HG03139 (cell line): ENCODE measurements around the gene COL1A2.

Source experiments
- ATAC-seq: cut with Tn5 transposase; IDR thresholded peaks from one replicate; pipeline ENCODE4 v1.9.1; 2021; ENCODE audit not compliant: unreplicated experiment

COL1A2 gene

DNA sequence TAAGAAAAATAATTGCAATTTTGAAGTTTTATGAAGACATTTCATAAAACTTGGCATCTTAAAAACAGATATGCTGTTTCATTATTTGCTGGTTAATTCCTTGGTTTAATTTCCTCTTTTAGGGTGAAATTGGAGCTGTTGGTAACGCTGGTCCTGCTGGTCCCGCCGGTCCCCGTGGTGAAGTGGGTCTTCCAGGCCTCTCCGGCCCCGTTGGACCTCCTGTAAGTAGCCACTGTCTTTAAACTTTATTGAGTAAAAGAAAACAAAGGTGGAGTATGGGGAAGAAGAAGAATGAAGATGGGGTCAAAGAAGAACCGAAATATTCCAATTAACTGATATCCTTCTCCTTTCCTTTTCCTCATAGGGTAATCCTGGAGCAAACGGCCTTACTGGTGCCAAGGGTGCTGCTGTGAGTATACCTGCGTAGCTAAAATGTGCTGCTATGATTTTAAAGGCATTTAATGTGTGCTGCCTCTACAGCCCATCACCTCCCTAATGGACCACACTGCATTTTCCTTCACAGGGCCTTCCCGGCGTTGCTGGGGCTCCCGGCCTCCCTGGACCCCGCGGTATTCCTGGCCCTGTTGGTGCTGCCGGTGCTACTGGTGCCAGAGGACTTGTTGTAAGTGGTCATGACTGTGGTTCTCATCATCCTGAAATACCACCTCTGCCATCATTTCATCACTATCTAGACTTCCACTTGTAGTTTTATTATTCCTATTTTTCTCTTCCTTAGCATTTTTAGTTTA, 14.7 kb downstream of the COL1A2 start:
- ATAC-seq: no peak

- no peak for ATAC-seq
Measured at GRCh38 chr7:94410413-94411187, 15.9 kb downstream of the COL1A2 start.

- ATAC-seq: no peak
Measured at GRCh38 chr7:94411188-94411466, 16.4 kb downstream of the COL1A2 start.

GRCh38 chr7:94412762-94413322, 18.1 kb downstream of the COL1A2 start:
- no peak for ATAC-seq

DNA sequence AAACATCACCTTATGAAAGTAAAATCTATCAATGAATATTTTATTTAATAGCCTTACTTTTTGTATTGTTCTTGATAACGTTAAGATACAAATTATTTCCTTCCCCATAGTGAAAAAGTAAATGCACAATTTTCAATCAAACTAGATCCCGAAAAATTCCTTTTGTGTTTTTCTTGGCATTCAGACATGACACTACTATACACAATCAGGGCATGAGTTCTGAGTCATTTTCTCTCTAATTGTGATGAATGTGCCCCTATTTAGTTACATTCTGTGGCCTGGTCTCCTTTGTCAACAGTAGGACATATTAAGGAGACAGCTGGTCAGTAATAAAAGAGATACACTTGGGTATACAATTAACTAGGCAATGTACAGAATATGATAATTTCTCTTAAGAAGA, 19.8 kb downstream of the COL1A2 start:
- ATAC-seq: no peak

DNA sequence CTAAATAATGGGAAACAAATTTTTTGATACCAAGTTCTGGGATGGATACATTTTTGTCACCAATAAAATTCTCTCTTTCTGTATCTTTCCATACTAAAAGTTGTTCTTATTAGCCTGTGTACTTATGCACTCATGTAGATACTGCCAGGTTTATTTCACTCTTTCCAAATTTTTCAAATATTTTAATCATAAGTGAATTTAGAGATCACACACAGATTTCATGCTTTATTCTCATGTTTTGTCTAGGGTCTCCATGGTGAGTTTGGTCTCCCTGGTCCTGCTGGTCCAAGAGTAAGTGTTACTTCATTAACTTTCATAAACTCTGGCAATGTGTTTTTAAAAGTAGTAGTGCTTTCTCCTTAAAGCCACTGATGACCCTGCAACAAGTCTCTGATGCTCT, 20.3 kb downstream of the COL1A2 start:
- no peak for ATAC-seq

DNA sequence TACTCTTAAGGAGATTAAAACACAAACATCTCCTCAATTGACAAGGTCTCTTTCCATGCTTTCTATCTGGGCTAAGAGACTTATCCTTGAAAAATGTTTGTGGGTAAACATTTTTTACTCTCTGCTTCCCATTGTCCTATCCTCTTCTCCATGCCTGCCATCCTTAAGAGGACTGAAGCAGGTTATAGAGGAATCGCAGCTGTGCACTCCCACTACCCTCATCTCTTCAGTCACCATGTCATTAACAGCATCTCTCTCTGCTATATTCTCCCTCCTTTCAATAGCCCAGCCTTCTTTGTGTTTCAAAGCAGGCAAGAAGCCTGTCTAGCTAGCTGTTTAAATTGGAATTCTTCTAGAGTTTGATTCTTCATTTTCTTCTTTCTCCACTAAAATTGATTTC, 22.6 kb downstream of the COL1A2 start:
- ATAC-seq: no peak

DNA sequence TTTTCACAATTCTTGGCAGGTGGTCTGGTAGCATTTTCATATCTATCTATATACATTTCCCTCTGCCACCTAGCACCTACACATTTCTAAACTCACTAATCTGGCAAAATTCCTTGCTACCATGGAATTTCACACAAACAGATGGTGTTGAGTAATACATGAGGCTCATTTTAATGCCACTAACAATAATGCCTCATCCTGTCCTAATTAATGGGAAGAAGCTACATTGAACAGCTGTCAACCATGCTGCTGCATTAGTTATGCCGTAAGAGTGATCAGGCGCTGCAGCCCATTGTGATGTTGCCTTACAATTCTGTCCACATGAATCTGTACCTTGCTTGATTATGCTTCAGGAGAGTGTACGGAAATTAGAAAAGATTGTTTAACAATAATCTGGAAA, 23.2 kb downstream of the COL1A2 start:
- ATAC-seq: no peak

DNA sequence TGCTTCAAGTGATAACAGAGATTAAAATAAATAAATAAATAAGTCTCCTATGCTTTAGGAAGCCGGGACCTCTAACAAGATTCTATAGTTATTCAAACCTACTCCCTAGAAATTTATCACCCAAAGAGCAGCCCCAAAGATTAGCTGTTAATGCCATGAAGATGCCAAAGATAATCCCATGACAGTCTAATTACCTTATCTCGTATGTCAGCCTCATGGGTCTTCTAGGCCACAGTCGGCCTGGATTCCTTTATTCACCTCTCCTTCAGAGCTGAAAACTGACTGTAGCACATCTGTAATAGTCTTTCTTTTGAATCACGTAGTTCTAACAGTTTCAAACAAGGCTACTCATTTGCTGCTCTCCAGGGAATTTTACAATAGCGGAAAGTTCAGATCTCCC, 24.2 kb downstream of the COL1A2 start:
- ATAC-seq: no peak

- no peak for ATAC-seq
Measured at GRCh38 chr7:94420328-94420727, 25.6 kb downstream of the COL1A2 start.

DNA sequence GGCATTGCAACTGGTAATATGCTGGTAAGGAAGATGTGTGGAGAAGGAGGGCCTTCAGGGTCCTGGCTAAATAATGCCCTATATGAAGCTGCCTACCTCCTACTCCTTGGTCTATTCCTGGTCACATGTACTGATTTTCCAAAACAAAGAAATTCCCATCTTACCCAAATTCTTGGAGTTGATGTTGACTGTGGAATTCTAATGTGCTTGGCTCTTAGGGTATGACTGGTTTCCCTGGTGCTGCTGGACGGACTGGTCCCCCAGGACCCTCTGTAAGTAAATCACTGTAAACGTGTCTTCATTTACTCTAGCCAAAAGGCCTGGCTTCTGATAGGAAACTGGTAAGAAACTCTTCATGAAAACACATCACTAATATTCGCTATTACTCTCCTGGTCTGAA, 27.0 kb downstream of the COL1A2 start:
- no peak for ATAC-seq

GRCh38 chr7:94422136-94422535, 27.4 kb downstream of the COL1A2 start:
- no peak for ATAC-seq

DNA sequence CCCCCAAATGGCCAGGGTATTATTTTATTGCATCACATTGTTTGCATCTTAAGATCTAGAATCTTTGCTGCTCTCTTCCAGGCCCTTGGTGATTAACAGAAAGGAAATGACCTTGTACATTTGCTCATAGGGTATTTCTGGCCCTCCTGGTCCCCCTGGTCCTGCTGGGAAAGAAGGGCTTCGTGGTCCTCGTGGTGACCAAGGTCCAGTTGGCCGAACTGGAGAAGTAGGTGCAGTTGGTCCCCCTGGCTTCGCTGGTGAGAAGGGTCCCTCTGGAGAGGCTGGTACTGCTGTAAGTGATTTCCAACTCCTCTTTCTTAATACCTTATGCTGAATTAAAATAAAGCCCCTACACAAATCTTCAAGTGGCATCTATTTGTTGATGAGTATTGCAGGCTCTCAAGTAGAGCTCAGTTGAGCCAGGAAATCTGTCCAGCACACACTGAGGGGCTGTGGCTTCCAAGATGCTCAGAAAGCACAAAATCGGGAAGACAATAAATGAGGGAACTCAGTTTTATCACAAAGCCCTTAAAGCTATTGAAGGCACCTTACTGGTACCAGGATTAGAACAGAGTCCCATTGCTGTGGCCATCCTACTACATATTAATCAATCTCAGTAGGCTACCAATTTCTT, 28.2 kb downstream of the COL1A2 start:
- no peak for ATAC-seq

DNA sequence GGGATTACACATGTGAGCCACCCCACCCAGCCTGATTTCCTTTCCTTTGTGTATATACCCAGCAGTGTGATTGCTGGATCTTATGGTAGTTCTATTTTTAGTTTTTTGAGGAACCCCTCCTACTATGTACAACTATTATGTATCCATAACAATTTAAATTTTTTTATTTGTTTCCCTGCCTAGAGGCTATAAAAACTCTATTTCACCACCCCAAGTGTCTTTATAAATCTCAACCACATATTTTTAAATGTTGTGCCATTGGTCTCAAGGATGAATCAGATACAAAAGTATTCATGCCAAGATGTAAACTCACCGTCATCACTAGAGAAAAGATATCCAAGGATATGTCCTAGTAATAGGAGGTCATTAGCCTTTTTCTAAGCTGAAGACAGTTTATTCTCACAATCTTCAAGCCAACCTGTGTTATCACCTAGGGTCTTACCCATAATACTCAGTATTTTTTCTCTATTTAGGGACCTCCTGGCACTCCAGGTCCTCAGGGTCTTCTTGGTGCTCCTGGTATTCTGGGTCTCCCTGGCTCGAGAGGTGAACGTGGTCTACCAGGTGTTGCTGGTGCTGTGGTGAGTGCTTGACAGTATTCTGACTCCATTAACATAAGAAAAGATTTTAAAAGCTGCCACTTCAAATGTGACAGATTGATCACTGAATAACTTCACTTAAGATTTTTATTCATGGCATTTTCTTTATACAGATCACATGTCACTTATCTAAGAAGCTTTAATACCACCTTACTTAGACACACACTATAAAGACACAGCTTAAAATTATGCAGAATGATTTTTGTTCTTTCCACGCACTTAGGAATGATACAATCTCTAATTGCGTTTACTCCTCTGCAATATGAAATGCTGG, 29.4 kb downstream of the COL1A2 start:
- ATAC-seq: no peak

- ATAC-seq: no peak
Measured at GRCh38 chr7:94425546-94425945, 30.9 kb downstream of the COL1A2 start.

GRCh38 chr7:94426980-94427875, 32.5 kb downstream of the COL1A2 start:
- no peak for ATAC-seq

GRCh38 chr7:94429153-94429552, 34.5 kb downstream of the COL1A2 start:
- ATAC-seq: no peak

DNA sequence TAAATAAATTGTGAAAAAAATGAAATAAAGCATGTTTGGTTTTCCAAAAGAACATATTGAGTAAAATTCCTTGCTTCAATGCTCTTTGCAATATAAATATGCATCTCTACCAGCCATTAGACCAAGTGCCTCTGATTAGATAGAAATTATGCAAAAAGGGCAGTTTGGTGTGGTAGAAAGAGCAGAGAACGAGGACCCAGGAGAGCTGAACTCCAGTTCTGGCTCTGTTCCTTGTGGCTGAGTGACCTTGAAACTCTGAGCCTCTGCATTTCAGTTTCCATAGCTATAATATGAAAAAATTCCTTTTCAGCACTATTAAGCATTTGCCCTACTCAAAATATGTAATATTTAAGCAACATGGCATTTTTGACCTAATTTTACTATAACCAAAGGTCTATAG, 36.5 kb downstream of the COL1A2 start:
- ATAC-seq: no peak

DNA sequence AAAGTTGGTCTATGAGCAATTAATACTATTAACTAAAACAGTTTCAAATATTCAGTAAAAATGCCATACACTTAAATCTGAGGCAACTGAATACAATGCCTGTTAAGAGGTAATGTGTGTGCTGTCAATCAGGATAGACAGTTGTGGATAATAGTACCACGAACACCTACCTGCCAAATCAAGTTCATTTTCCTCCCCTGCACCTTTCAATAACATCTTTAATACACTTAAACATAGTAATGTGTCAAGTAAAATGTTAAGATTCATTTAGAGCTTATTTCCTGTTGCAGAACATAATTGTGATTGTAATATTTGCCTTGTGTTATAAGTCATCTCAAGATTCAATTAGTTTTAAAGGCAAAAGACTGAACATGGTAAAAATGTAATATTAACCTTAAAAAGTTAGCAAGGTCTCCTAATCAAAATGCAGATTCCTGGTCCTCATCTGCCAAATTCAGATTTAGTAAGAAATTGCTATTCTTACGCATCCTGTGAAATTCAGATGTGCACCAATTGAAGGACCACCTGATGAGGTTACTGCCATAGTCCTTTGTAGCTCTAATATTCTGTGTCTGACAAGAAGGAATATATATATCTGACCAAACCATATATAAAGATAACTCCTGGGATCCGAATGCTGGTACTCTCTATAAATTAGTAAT, 37.1 kb downstream of the COL1A2 start:
- ATAC-seq: no peak

DNA sequence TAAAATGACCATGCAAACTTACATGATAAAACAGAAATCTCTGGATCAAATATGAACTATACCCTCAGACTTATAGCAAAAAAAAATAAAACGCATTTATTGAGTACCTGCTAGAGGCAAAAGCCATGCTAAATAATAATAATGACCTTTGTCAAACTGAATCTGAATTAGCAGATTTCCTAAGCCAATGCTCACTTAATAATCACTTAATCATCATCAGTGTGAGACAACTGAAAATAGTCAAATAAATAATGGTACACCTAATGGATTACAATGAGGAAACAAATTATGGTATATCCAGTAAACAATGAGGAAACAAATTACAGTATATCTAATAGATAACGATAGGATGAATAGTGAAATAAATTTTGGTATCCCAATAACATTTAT, 37.6 kb downstream of the COL1A2 start:
- no peak for ATAC-seq
